ENCODE measurements around the gene SOX8. TPM values are rescaled to one million over a fixed set of nuclear protein-coding genes. Genes with fewer than 3 reads are reported as not detected.

SOX8 gene
- total and polyA plus RNA-seq, 7 experiments from 2014 or later = 0.07 to 5.4 (median 3.1) TPM

- no peak overlapping the region for H3K4me3 ChIP-seq (ENCODE audit: low read length)
- Mint-ChIP-seq H3K27me3 (peaks cover 0 to 2% (median 0%) of the 10 kb centered on the region in 5 donors), H3K4me1 (no peaks in the 10 kb centered on the region), H3K36me3 (no peaks in the 10 kb centered on the region), H3K27ac (no peak overlapping the region), H3K4me3 (no peak overlapping the region), H3K9me3 (no peaks in the 10 kb centered on the region)
- intact Hi-C loops (cut with micrococcal nuclease) = no loop called here
- no peaks in the 10 kb centered on the region for H3K27me3 ChIP-seq (ENCODE audit: control insufficient read depth in 2 of 2, insufficient read depth in 2 of 2, low read length in 2 of 2)
- H3K27ac ChIP-seq (ENCODE audit: low read depth, low read length) = no peak overlapping the region
- no peaks in the 10 kb centered on the region for H3K4me1 ChIP-seq (ENCODE audit: control insufficient read depth in 2 of 2, insufficient read depth in 2 of 2, low read length in 2 of 2)
- H3K36me3 ChIP-seq (ENCODE audit: control insufficient read depth in 2 of 3, insufficient read depth in 3 of 3, low read length in 3 of 3) = peaks cover 0 to 3% (median 0%) of the 10 kb centered on the region in 3 experiments
- CTCF ChIA-PET = no interaction called here
- POLR2A ChIA-PET = no interaction called here
- ATAC-seq (no peak), DNase-seq (no peak)
- no peaks in the 10 kb centered on the region for H3K9me3 ChIP-seq (ENCODE audit: control insufficient read depth in 2 of 3, low read length in 3 of 3)
These were observed 7.1 kb downstream of the SOX8 start for GRCh38 chr16:988471-989353.

GRCh38 chr16:989354-989814 lies 7.8 kb downstream of the SOX8 start:
- ATAC-seq (no peak), DNase-seq (no peak)
- Histone ChIP-seq H3K27me3 (ENCODE audit: control insufficient read depth in 2 of 2, insufficient read depth in 2 of 2, low read length in 2 of 2) (no peaks in the 10 kb centered on the region), H3K27ac (ENCODE audit: low read depth, low read length) (no peak overlapping the region), H3K4me1 (ENCODE audit: control insufficient read depth in 2 of 2, insufficient read depth in 2 of 2, low read length in 2 of 2) (no peaks in the 10 kb centered on the region), H3K4me3 (ENCODE audit: low read length) (no peak overlapping the region), H3K9me3 (ENCODE audit: control insufficient read depth in 2 of 3, low read length in 3 of 3) (no peaks in the 10 kb centered on the region), H3K36me3 (ENCODE audit: control insufficient read depth in 2 of 3, insufficient read depth in 3 of 3, low read length in 3 of 3) (peaks cover 0 to 3% (median 0%) of the 10 kb centered on the region in 3 experiments)
- Mint-ChIP-seq H3K27ac (no peak overlapping the region), H3K4me3 (no peak overlapping the region), H3K36me3 (no peaks in the 10 kb centered on the region), H3K4me1 (peaks cover 0 to under 1% (median 0%) of the 10 kb centered on the region in 7 donors), H3K27me3 (peaks cover 0 to 2% (median 0%) of the 10 kb centered on the region in 5 donors), H3K9me3 (no peaks in the 10 kb centered on the region)
- intact Hi-C loops (cut with micrococcal nuclease) = no loop called here
- ChIA-PET POLR2A (no interaction called here), CTCF (no interaction called here)

- Mint-ChIP-seq H3K4me3 (no peak overlapping the region), H3K27ac (no peak overlapping the region), H3K4me1 (peaks cover 0 to 14% (median 8%) of the 10 kb centered on the region in 7 donors), H3K9me3 (peaks cover 0 to 9% (median 0%) of the 10 kb centered on the region in 11 donors), H3K36me3 (peaks cover 0 to 6% (median 0%) of the 10 kb centered on the region in 5 donors), H3K27me3 (peaks cover 0 to 13% (median 0%) of the 10 kb centered on the region in 5 donors)
- intact Hi-C loops (cut with micrococcal nuclease) = no loop called here
- Histone ChIP-seq H3K27ac (ENCODE audit: low read depth, low read length) (no peak overlapping the region), H3K4me1 (ENCODE audit: control insufficient read depth in 2 of 2, insufficient read depth in 2 of 2, low read length in 2 of 2) (no peaks in the 10 kb centered on the region), H3K4me3 (ENCODE audit: low read length) (no peak overlapping the region), H3K9me3 (ENCODE audit: control insufficient read depth in 2 of 3, low read length in 3 of 3) (peaks cover 0 to 9% (median 0%) of the 10 kb centered on the region in 3 experiments), H3K27me3 (ENCODE audit: control insufficient read depth in 2 of 2, insufficient read depth in 2 of 2, low read length in 2 of 2) (no peaks in the 10 kb centered on the region), H3K36me3 (ENCODE audit: control insufficient read depth in 2 of 3, insufficient read depth in 3 of 3, low read length in 3 of 3) (no peaks in the 10 kb centered on the region)
- no peak for ATAC-seq
- ChIA-PET POLR2A (interaction anchor here (0.9 kb wide), 1 partner anchor 18 kb away, joined by 3 read pairs; no protein-coding TSS in a partner anchor), CTCF (no interaction called here)
- DNase-seq = no peak
These were observed 9.1 kb downstream of the SOX8 start for GRCh38 chr16:990516-991291.

GRCh38 chr16:991345-991744 lies 9.8 kb downstream of the SOX8 start:
- no peak for ATAC-seq
- ChIA-PET CTCF (no interaction called here), POLR2A (no interaction called here)
- Histone ChIP-seq H3K4me1 (ENCODE audit: control insufficient read depth in 2 of 2, insufficient read depth in 2 of 2, low read length in 2 of 2) (peaks cover 2 to 5% of the 10 kb centered on the region in 2 donors), H3K27ac (ENCODE audit: low read depth, low read length) (no peak overlapping the region), H3K4me3 (ENCODE audit: low read length) (no peak overlapping the region), H3K36me3 (ENCODE audit: control insufficient read depth in 2 of 3, insufficient read depth in 3 of 3, low read length in 3 of 3) (no peaks in the 10 kb centered on the region), H3K9me3 (ENCODE audit: control insufficient read depth in 2 of 3, low read length in 3 of 3) (peaks cover 0 to 9% (median 0%) of the 10 kb centered on the region in 3 experiments), H3K27me3 (ENCODE audit: control insufficient read depth in 2 of 2, insufficient read depth in 2 of 2, low read length in 2 of 2) (no peaks in the 10 kb centered on the region)
- no peak overlapping the region for H3K27ac Mint-ChIP-seq
- peaks cover 0 to 9% (median 0%) of the 10 kb centered on the region in 11 donors for H3K9me3 Mint-ChIP-seq
- DNase-seq = no peak
- peaks cover 0 to 19% (median 0%) of the 10 kb centered on the region in 5 donors for H3K27me3 Mint-ChIP-seq
- H3K4me1 Mint-ChIP-seq = peaks cover 0 to 20% (median 14%) of the 10 kb centered on the region in 7 donors
- no peak overlapping the region for H3K4me3 Mint-ChIP-seq
- intact Hi-C loops (cut with micrococcal nuclease) = no loop called here
- H3K36me3 Mint-ChIP-seq = peaks cover 0 to 6% (median 0%) of the 10 kb centered on the region in 5 donors

GRCh38 chr16:991773-992172 lies 10.2 kb downstream of the SOX8 start:
- Histone ChIP-seq H3K27me3 (ENCODE audit: control insufficient read depth in 2 of 2, insufficient read depth in 2 of 2, low read length in 2 of 2) (no peaks in the 10 kb centered on the region), H3K36me3 (ENCODE audit: control insufficient read depth in 2 of 3, insufficient read depth in 3 of 3, low read length in 3 of 3) (no peaks in the 10 kb centered on the region), H3K4me3 (ENCODE audit: low read length) (no peak overlapping the region), H3K27ac (ENCODE audit: low read depth, low read length) (no peak overlapping the region), H3K9me3 (ENCODE audit: control insufficient read depth in 2 of 3, low read length in 3 of 3) (peaks cover 0 to 9% (median 0%) of the 10 kb centered on the region in 3 experiments), H3K4me1 (ENCODE audit: control insufficient read depth in 2 of 2, insufficient read depth in 2 of 2, low read length in 2 of 2) (peaks cover 7 to 9% of the 10 kb centered on the region in 2 donors)
- intact Hi-C loops (cut with micrococcal nuclease) = no loop called here
- Mint-ChIP-seq H3K4me3 (no peak overlapping the region), H3K36me3 (peaks cover 0 to 6% (median 0%) of the 10 kb centered on the region in 5 donors), H3K9me3 (peaks cover 0 to 9% (median 0%) of the 10 kb centered on the region in 11 donors), H3K27me3 (peaks cover 0 to 23% (median 0%) of the 10 kb centered on the region in 5 donors), H3K4me1 (peaks cover 4 to 24% (median 18%) of the 10 kb centered on the region in 7 donors), H3K27ac (no peak overlapping the region)
- CTCF ChIA-PET = no interaction called here
- ATAC-seq = no peak
- POLR2A ChIA-PET = no interaction called here
- DNase-seq = no peak

GRCh38 chr16:993731-994130 lies 12.2 kb downstream of the SOX8 start:
- Histone ChIP-seq H3K36me3 (ENCODE audit: control insufficient read depth in 2 of 3, insufficient read depth in 3 of 3, low read length in 3 of 3) (no peaks in the 10 kb centered on the region), H3K9me3 (ENCODE audit: control insufficient read depth in 2 of 3, low read length in 3 of 3) (peaks cover 0 to 9% (median 0%) of the 10 kb centered on the region in 3 experiments), H3K4me3 (ENCODE audit: low read length) (no peak overlapping the region), H3K27me3 (ENCODE audit: control insufficient read depth in 2 of 2, insufficient read depth in 2 of 2, low read length in 2 of 2) (no peaks in the 10 kb centered on the region), H3K27ac (ENCODE audit: low read depth, low read length) (no peak overlapping the region), H3K4me1 (ENCODE audit: control insufficient read depth in 2 of 2, insufficient read depth in 2 of 2, low read length in 2 of 2) (peaks cover 21 to 27% of the 10 kb centered on the region in 2 donors)
- H3K27me3 Mint-ChIP-seq = peaks cover 0 to 38% (median 0%) of the 10 kb centered on the region in 5 donors
- ChIA-PET POLR2A (interaction anchor here (1.3 to 8.1 kb wide), 2 partner anchors 10 to 12 kb away, joined by 3 to 87 read pairs; partner anchors contain the start of gene SOX8), CTCF (no interaction called here)
- ATAC-seq (no peak), DNase-seq (no peak)
- peaks cover 15 to 39% (median 32%) of the 10 kb centered on the region in 7 donors for H3K4me1 Mint-ChIP-seq
- H3K36me3 Mint-ChIP-seq = peaks cover 0 to 6% (median 0%) of the 10 kb centered on the region in 5 donors
- intact Hi-C loops (cut with micrococcal nuclease) = no loop called here
- H3K9me3 Mint-ChIP-seq = peaks cover 0 to 9% (median 0%) of the 10 kb centered on the region in 11 donors
- no peak overlapping the region for H3K4me3 Mint-ChIP-seq
- H3K27ac Mint-ChIP-seq = no peak overlapping the region
